ENCODE data around the gene HOXB4.

Gene HOXB4

GRCh38 chr17:48576479-48577309, 1.5 kb downstream of the HOXB4 start:
- H3K4me1 ChIP-seq (ENCODE audit: control insufficient read depth, insufficient read depth, low read length, poor library complexity, severe bottlenecking) = peaks cover 21% of the 10 kb centered on the region
- DNase-seq = no peak
- no peak overlapping the region for H3K27ac ChIP-seq (ENCODE audit: insufficient read depth, low read length, poor library complexity, severe bottlenecking)
- H3K4me3 ChIP-seq (ENCODE audit: insufficient read depth, low read depth, low read length, poor library complexity, severe bottlenecking) = peak overlapping the region; percentile 81
- H3K36me3 ChIP-seq (ENCODE audit: control insufficient read depth, insufficient read depth, low read length) = no peaks in the 10 kb centered on the region
- peaks cover 17% of the 10 kb centered on the region for H3K27me3 ChIP-seq (replicated peaks; ENCODE audit: control insufficient read depth, insufficient read depth, low read length, poor library complexity, severe bottlenecking)
- no peaks in the 10 kb centered on the region for H3K9me3 ChIP-seq (ENCODE audit: control insufficient read depth, low read length)

DNA sequence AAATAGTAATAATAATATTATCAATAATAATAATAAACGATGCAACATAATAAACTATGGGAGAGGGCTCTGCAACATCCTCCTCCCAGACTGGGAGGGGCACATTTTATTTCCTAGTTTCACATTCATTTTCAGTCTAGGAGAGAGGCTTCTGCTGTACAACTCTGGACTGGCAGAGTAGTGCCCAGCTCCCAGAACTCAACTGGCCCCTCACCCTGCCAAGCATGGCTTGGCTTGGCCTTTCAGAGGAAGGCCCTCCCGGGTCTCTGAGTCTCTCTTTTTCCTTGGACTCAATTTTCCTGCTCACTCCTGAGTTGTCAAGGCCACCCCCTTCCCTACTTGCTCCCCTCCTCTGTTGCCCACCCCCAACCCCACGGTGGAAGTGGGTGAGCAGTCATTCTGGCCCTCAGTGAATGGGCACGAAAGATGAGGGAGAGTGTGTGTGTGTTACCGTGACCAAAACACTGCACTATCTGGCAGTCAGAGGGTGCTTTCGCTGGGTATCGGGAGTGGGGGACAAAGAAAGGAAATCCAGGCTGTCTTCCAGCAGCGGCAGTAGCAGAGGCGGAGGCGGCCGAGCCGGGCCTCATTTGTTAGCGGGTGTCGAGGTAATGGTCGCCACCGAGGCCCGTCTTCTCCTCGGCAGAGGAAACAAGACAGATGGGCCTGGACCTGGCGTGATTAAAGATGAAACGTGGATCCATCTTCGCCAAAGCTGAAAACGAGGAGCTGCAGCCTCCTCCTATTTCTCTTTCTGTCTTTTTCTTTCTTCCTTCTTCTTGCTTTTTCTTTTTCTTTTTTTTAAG, 2.3 kb downstream of the HOXB4 start:
- Histone ChIP-seq H3K9me3 (ENCODE audit: control insufficient read depth, low read length) (no peaks in the 10 kb centered on the region), H3K4me1 (ENCODE audit: control insufficient read depth, insufficient read depth, low read length, poor library complexity, severe bottlenecking) (peaks cover 21% of the 10 kb centered on the region), H3K27ac (ENCODE audit: insufficient read depth, low read length, poor library complexity, severe bottlenecking) (no peak overlapping the region), H3K27me3 (replicated peaks; ENCODE audit: control insufficient read depth, insufficient read depth, low read length, poor library complexity, severe bottlenecking) (peaks cover 9% of the 10 kb centered on the region), H3K4me3 (ENCODE audit: insufficient read depth, low read depth, low read length, poor library complexity, severe bottlenecking) (no peak overlapping the region), H3K36me3 (ENCODE audit: control insufficient read depth, insufficient read depth, low read length) (no peaks in the 10 kb centered on the region)
- DNase-seq = no peak

DNA sequence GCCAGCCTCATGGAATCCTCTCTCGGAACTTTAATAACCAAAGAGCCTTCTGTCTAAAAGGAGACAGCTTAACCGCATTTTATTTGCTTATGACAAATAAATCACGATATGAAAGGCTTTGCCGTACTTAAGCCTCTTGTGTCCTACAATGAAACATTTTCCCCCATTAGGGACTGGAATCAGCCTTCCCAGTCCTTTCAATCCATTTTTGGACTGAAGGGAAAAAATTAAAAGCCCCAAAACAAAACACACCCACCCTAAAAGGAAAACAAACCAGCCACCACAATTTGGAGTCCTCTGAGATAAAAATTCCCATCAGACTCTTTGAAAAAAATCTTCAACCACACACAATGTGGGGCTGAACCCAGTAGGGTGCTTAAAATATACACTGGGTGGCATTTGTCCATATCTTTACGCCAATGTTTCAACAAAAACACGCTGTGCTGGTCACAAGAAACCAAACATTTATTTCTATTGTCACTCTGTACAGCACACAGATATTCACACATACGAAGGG, 3.0 kb downstream of the HOXB4 start:
- Histone ChIP-seq H3K36me3 (ENCODE audit: control insufficient read depth, insufficient read depth, low read length) (no peaks in the 10 kb centered on the region), H3K9me3 (ENCODE audit: control insufficient read depth, low read length) (no peaks in the 10 kb centered on the region), H3K4me1 (ENCODE audit: control insufficient read depth, insufficient read depth, low read length, poor library complexity, severe bottlenecking) (peaks cover 21% of the 10 kb centered on the region), H3K27me3 (replicated peaks; ENCODE audit: control insufficient read depth, insufficient read depth, low read length, poor library complexity, severe bottlenecking) (peaks cover 3% of the 10 kb centered on the region), H3K27ac (ENCODE audit: insufficient read depth, low read length, poor library complexity, severe bottlenecking) (no peak overlapping the region), H3K4me3 (ENCODE audit: insufficient read depth, low read depth, low read length, poor library complexity, severe bottlenecking) (no peak overlapping the region)
- DNase-seq = no peak

DNA sequence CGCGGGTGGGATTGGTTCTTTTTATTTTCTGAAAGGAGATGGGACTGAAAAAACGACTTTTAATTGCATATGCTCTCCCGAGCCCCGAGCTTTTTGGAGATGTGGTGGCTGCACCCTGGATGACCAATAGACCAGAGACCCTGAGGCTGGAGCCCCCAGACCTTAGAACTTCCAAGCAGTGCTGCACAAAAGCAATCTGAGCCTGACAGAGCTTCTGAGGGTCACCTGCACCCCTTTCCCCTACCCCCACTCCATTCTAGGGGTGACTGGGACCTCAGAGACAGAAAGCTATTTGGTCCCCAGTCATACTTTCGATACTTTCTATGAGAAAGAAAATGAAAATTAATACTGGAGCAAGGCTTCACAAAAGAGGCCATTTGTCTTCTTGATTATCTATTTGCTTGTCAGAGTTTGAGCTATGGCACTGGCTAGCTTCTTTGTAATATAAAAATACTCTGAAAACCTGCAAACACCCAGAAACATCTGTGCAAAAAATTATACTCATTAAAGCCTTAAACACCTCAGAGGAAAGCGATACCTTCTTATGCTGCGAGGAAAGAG, 3.6 kb downstream of the HOXB4 start:
- H3K27ac ChIP-seq (ENCODE audit: insufficient read depth, low read length, poor library complexity, severe bottlenecking) = no peak overlapping the region
- no peak overlapping the region for H3K4me3 ChIP-seq (ENCODE audit: insufficient read depth, low read depth, low read length, poor library complexity, severe bottlenecking)
- no peaks in the 10 kb centered on the region for H3K9me3 ChIP-seq (ENCODE audit: control insufficient read depth, low read length)
- H3K36me3 ChIP-seq (ENCODE audit: control insufficient read depth, insufficient read depth, low read length) = no peaks in the 10 kb centered on the region
- H3K4me1 ChIP-seq (ENCODE audit: control insufficient read depth, insufficient read depth, low read length, poor library complexity, severe bottlenecking) = peaks cover 21% of the 10 kb centered on the region
- no peaks in the 10 kb centered on the region for H3K27me3 ChIP-seq (replicated peaks; ENCODE audit: control insufficient read depth, insufficient read depth, low read length, poor library complexity, severe bottlenecking)
- no peak for DNase-seq

DNA sequence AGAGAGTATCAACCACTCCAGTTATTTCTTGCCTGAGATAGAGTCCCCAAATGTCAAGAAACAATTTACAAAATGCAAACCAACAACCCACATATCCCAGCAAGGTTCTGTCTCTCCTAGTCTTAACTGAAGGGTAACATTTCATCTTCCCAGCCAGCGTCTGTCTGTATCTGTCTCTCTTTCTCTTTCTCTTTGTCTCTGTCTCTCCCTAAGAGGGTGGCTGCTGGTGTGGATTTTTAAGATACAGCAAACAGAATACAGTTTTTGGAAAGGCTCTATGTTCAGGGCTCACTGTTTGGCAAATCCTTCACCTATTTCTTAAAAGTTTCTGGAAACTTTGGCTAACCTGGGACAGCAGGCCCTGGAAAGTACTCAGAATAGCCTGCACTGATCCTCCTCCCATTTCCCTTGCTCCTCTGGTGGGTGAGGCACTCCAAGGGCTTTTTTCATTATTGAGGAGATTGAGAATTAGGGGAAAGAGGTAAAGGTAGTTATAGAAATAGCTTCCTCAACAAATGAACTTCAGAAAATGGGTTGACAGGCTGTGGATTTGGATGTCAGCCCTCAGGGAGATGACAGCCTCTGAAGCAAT, 6.2 kb downstream of the HOXB4 start:
- Histone ChIP-seq H3K4me1 (ENCODE audit: control insufficient read depth, insufficient read depth, low read length, poor library complexity, severe bottlenecking) (peaks cover 4% of the 10 kb centered on the region), H3K27ac (ENCODE audit: insufficient read depth, low read length, poor library complexity, severe bottlenecking) (no peak overlapping the region), H3K9me3 (ENCODE audit: control insufficient read depth, low read length) (no peaks in the 10 kb centered on the region), H3K36me3 (ENCODE audit: control insufficient read depth, insufficient read depth, low read length) (no peaks in the 10 kb centered on the region), H3K4me3 (ENCODE audit: insufficient read depth, low read depth, low read length, poor library complexity, severe bottlenecking) (no peak overlapping the region), H3K27me3 (replicated peaks; ENCODE audit: control insufficient read depth, insufficient read depth, low read length, poor library complexity, severe bottlenecking) (no peaks in the 10 kb centered on the region)
- no peak for DNase-seq

DNA sequence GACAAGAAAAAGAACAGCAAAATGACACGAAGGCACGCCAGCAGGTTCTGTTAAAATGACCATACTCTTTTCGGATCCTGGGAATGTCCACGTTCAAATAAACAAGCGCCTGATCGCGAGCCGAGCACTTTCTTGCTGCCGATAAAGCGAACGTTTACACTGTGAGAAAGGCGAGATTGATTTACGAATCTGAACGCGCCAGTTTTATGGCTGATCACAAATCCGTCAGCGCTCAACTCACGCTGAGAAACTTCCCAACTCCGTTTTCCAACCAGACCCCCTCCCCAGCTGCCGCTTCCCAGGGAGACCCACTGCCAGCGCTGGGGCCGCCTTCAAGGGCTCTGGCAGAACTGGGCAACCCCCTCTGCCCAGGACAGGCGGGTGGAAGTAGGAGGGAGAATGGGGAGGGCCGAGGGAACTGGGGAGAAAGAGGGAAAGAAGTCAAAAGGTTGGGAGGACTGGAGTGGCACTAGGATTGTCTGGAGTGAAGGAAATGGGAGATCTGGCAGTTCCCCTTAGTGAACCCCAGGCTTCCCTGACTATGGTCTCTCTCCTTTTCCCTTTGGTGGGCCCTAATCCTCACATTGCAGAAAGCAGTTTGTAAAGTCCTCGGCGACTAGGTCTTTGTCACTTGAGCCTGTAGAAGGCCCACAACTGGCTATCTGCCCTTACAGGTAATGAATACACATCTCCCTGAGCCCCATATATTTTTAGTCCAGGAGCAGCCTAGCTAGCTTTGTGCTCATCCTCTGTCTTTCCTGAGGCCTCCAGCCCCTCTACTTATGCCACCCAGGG, 6.9 kb downstream of the HOXB4 start:
- DNase-seq = no peak
- H3K36me3 ChIP-seq (ENCODE audit: control insufficient read depth, insufficient read depth, low read length) = no peaks in the 10 kb centered on the region
- H3K4me1 ChIP-seq (ENCODE audit: control insufficient read depth, insufficient read depth, low read length, poor library complexity, severe bottlenecking) = no peaks in the 10 kb centered on the region
- H3K27me3 ChIP-seq (replicated peaks; ENCODE audit: control insufficient read depth, insufficient read depth, low read length, poor library complexity, severe bottlenecking) = no peaks in the 10 kb centered on the region
- H3K27ac ChIP-seq (ENCODE audit: insufficient read depth, low read length, poor library complexity, severe bottlenecking) = no peak overlapping the region
- no peaks in the 10 kb centered on the region for H3K9me3 ChIP-seq (ENCODE audit: control insufficient read depth, low read length)
- H3K4me3 ChIP-seq (ENCODE audit: insufficient read depth, low read depth, low read length, poor library complexity, severe bottlenecking) = no peak overlapping the region

GRCh38 chr17:48570325-48571023, 7.7 kb downstream of the HOXB4 start:
- Histone ChIP-seq H3K27me3 (replicated peaks; ENCODE audit: control insufficient read depth, insufficient read depth, low read length, poor library complexity, severe bottlenecking) (no peaks in the 10 kb centered on the region), H3K27ac (ENCODE audit: insufficient read depth, low read length, poor library complexity, severe bottlenecking) (no peak overlapping the region)

GRCh38 chr17:48569674-48570324, 8.4 kb downstream of the HOXB4 start:
- Histone ChIP-seq H3K27me3 (replicated peaks; ENCODE audit: control insufficient read depth, insufficient read depth, low read length, poor library complexity, severe bottlenecking) (no peaks in the 10 kb centered on the region), H3K4me3 (ENCODE audit: insufficient read depth, low read depth, low read length, poor library complexity, severe bottlenecking) (no peak overlapping the region), H3K4me1 (ENCODE audit: control insufficient read depth, insufficient read depth, low read length, poor library complexity, severe bottlenecking) (no peaks in the 10 kb centered on the region), H3K27ac (ENCODE audit: insufficient read depth, low read length, poor library complexity, severe bottlenecking) (no peak overlapping the region), H3K9me3 (ENCODE audit: control insufficient read depth, low read length) (no peaks in the 10 kb centered on the region), H3K36me3 (ENCODE audit: control insufficient read depth, insufficient read depth, low read length) (no peaks in the 10 kb centered on the region)
- no peak for DNase-seq

More at GRCh38 chr17:48570325-48571023, 7.7 kb downstream of the HOXB4 start:
- Histone ChIP-seq H3K36me3 (ENCODE audit: control insufficient read depth, insufficient read depth, low read length) (no peaks in the 10 kb centered on the region), H3K4me3 (ENCODE audit: insufficient read depth, low read depth, low read length, poor library complexity, severe bottlenecking) (no peak overlapping the region), H3K9me3 (ENCODE audit: control insufficient read depth, low read length) (no peaks in the 10 kb centered on the region), H3K4me1 (ENCODE audit: control insufficient read depth, insufficient read depth, low read length, poor library complexity, severe bottlenecking) (no peaks in the 10 kb centered on the region)
- no peak for DNase-seq
